HFFc6 (cell line): ENCODE data around the gene IST1. TPM values are rescaled to one million over a fixed set of nuclear protein-coding genes. Genes with fewer than 3 reads are reported as not detected.
A peak's percentile ranks its signal among the peaks of the same experiment; 100 is the strongest.

ENCODE experiments used
- DNase-seq: peaks from one replicate; pipeline ENCODE4 v3.0.0-alpha.2; 2018
- H3K27ac Mint-ChIP-seq: 2 replicates; pipeline ENCODE4 v1.8.0; 2020; ENCODE audit warnings: mild to moderate bottlenecking, mixed read lengths
- H3K27me3 Mint-ChIP-seq: 2 replicates; pipeline ENCODE4 v1.8.0; 2021; ENCODE audit warnings: mild to moderate bottlenecking, moderate library complexity, mixed read lengths; ENCODE audit not compliant: insufficient read depth
- H3K36me3 Mint-ChIP-seq: 2 replicates; pipeline ENCODE4 v1.8.0; 2021; ENCODE audit warnings: low read depth, mixed read lengths
- H3K4me1 Mint-ChIP-seq: 2 replicates; pipeline ENCODE4 v1.8.0; 2020; ENCODE audit warnings: low read depth, mixed read lengths
- H3K4me3 Mint-ChIP-seq: 2 replicates; pipeline ENCODE4 v1.8.0; 2020; ENCODE audit warnings: mild to moderate bottlenecking, moderate library complexity, mixed read lengths
- H3K9me3 Mint-ChIP-seq: 2 replicates; pipeline ENCODE4 v1.8.0; 2020; ENCODE audit warnings: mild to moderate bottlenecking, mixed read lengths
- CTCF ChIP-seq: fragments of 200-600 bp; sonication (generic); IDR thresholded peaks from 2 replicates; pipeline ENCODE4 v1.5.0; 2021; ENCODE audit warnings: antibody characterized with exemption, mild to moderate bottlenecking
- total RNA-seq, 6 experiments: library from RNA; stranded (reverse); fragmentation: NEBNext Ultra II Directional; extraction: Animal tissue kit (Norgen Biotek cat#: 25700); gene quantifications; 2 replicates in 1 of 6; 3 replicates in 5 of 6; pipeline ENCODE4 v1.2.3, GENCODE V29; 2021

The IST1 gene
- total RNA-seq, 6 experiments from 2014 or later: 113 to 136 (median 125) TPM

DNA sequence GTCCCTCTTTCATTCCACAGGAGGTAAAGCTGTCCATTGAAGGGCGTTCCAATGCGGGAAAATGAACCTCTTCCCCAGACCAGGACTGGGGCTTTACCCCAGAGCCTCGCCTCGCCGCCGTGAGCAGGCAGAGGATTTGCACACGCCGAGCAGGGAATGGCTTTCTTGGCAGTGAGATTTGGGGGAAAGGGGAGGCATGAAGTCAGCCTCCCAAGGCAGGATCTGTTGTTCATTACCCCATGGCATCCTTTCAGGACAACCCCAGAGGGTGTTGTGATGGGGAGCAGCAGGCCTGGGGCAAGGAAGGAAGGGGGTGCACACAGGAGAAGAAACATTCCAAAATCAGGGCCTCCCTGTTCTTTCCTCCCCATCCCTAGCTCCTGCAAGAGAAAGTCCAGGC lies 43.6 kb upstream of the IST1 start:
- Mint-ChIP-seq H3K9me3 (no peaks in the 10 kb centered on the region), H3K4me1 (peaks cover 37% of the 10 kb centered on the region), H3K27ac (no peak overlapping the region), H3K27me3 (peaks cover 2% of the 10 kb centered on the region), H3K36me3 (peaks cover 36% of the 10 kb centered on the region), H3K4me3 (no peak overlapping the region)
- TF ChIP-seq CTCF: no peak
- DNase-seq: no peak

GRCh38 chr16:71852158-71852557 lies 43.2 kb upstream of the IST1 start:
- DNase-seq: no peak
- no peak for TF ChIP-seq CTCF
- peaks cover 36% of the 10 kb centered on the region for H3K36me3 Mint-ChIP-seq
- H3K4me3 Mint-ChIP-seq: no peak overlapping the region
- peaks cover 33% of the 10 kb centered on the region for H3K4me1 Mint-ChIP-seq
- H3K27ac Mint-ChIP-seq: no peak overlapping the region
- peaks cover 2% of the 10 kb centered on the region for H3K27me3 Mint-ChIP-seq
- no peaks in the 10 kb centered on the region for H3K9me3 Mint-ChIP-seq

- DNase-seq: no peak
- H3K4me1 Mint-ChIP-seq: peaks cover 29% of the 10 kb centered on the region
- no peaks in the 10 kb centered on the region for H3K9me3 Mint-ChIP-seq
- H3K27ac Mint-ChIP-seq: no peak overlapping the region
- H3K36me3 Mint-ChIP-seq: peaks cover 36% of the 10 kb centered on the region
- no peak for TF ChIP-seq CTCF
- peaks cover 2% of the 10 kb centered on the region for H3K27me3 Mint-ChIP-seq
- no peak overlapping the region for H3K4me3 Mint-ChIP-seq
These were observed 42.8 kb upstream of the IST1 start for GRCh38 chr16:71852561-71852960.

DNA sequence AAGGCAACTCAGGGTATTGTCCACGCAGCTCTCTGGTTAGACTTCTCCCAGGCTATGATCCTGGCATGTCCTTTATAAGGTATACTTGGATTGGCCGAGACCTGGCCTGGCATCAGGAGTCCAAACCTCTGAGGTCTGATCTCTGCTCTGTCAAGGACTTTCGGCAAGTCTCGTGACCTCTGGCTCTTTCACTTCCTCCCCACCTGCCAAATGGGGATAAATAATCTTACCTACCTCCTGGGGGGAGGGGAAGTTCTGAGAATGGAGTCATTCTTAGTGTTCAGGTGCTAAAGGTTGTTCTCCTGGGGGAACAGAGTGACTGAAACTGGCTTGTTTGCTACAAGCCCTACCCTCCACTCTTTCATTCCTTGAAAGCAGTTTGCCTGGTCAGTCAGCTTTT lies 41.9 kb upstream of the IST1 start:
- no peak overlapping the region for H3K4me3 Mint-ChIP-seq
- no peak for TF ChIP-seq CTCF
- DNase-seq: no peak
- no peak overlapping the region for H3K27ac Mint-ChIP-seq
- H3K9me3 Mint-ChIP-seq: no peaks in the 10 kb centered on the region
- H3K27me3 Mint-ChIP-seq: peaks cover 2% of the 10 kb centered on the region
- H3K4me1 Mint-ChIP-seq: peaks cover 20% of the 10 kb centered on the region
- peaks cover 30% of the 10 kb centered on the region for H3K36me3 Mint-ChIP-seq

DNA sequence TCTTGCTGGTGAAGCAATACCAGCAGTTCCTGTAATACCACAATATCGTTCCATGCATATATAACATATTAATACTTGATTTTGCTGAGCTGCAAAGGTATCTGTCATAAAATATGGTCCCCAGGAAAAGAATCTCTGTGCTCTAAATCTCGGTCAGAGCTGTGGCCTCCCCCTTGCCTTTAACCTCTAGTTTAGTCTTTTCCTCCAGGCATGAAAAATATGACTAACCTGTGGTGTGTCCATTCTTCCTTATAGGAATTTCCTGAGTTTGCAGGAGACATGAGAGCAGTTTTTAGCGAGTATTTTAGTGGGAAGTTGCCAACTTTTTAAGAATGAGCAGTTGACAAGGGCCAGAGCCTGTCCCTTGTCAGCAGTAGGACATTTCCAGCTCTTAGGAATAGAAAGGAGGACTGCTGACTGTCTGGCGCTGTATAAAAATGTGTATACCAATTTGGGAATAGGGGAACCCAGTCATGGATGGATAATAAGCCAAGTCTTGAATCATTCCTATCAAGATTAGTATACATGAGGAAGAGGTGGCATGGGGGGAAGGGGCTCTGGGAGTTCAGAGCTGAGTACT lies 40.9 kb upstream of the IST1 start:
- DNase-seq: no peak
- no peak for TF ChIP-seq CTCF
- peaks cover 26% of the 10 kb centered on the region for H3K36me3 Mint-ChIP-seq
- peaks cover 28% of the 10 kb centered on the region for H3K4me1 Mint-ChIP-seq
- peak overlapping the region; percentile 22; the same call in 1 of the 2 replicates for H3K27ac Mint-ChIP-seq
- no peak overlapping the region for H3K4me3 Mint-ChIP-seq
- no peaks in the 10 kb centered on the region for H3K9me3 Mint-ChIP-seq
- H3K27me3 Mint-ChIP-seq: peaks cover 2% of the 10 kb centered on the region
